Measurements from ENCODE around the gene CHCHD10. TPM values are rescaled to one million over a fixed set of nuclear protein-coding genes. Genes with fewer than 3 reads are reported as not detected.

CHCHD10 gene
- total and polyA plus RNA-seq, 2 donors (not counting 1 experiment from before 2014, with no cell fraction given) = 54.0 to 124 TPM

DNA sequence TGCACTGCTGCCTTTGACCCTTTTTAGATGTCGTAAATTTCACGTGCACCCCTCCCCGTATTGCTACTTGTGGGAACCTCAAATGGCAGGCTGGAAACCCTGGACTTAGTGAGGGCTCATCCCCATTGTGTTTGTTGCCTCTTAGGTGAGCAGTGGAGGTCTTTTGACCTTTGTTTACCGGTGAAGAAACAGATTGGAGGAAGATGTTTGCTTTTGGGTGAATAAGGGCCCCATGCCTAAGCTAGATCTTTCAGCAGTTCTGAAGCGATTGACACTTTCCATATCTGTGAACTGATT, 19.8 kb upstream of the CHCHD10 start:
- DNase-seq (no peak), ATAC-seq (ENCODE audit: low read depth) (no peak)
- Histone ChIP-seq H3K4me1 (ENCODE audit: control insufficient read depth in 2 of 2, insufficient read depth in 2 of 2, low read length in 2 of 2) (peaks cover 48 to 58% of the 10 kb centered on the region in 2 donors), H3K4me2 (replicated peaks; ENCODE audit: low read depth, low read length, poor library complexity, severe bottlenecking) (peak overlapping the region; percentile 80), H3K79me2 (ENCODE audit: control insufficient read depth, insufficient read depth, low read length) (peaks cover 52% of the 10 kb centered on the region), H3K27ac (ENCODE audit: low read length in 2 of 2) (peak overlapping the region; percentile 48 to 98), H3K4me3 (ENCODE audit: control extremely low read depth in 1 of 5, extremely low read depth in 1 of 5, insufficient read depth in 1 of 5, low read depth in 2 of 5, low read length in 4 of 5) (peak overlapping the region; percentile 72 to 95 (median 84)), H3K36me3 (replicated peaks in 1 of 2; ENCODE audit: control extremely low read depth in 1 of 2, control insufficient read depth in 1 of 2, extremely low read depth in 1 of 2, insufficient read depth in 2 of 2, low read length in 1 of 2) (peaks cover 0 to 14% of the 10 kb centered on the region in 2 experiments), H3K9ac (ENCODE audit: low read length) (peak overlapping the region; percentile 95), H2AFZ (ENCODE audit: insufficient read depth, low read depth, low read length, poor library complexity, severe bottlenecking) (peak overlapping the region; percentile 81), H3K27me3 (replicated peaks in 1 of 4; ENCODE audit: control extremely low read depth in 1 of 4, control insufficient read depth in 3 of 4, insufficient read depth in 4 of 4, low read length in 3 of 4) (no peaks in the 10 kb centered on the region), H4K20me1 (ENCODE audit: control insufficient read depth, insufficient read depth, low read length, poor library complexity, severe bottlenecking) (peaks cover 49% of the 10 kb centered on the region), H3K9me3 (ENCODE audit: control extremely low read depth in 1 of 3, control insufficient read depth in 2 of 3, insufficient read depth in 1 of 3, low read length in 2 of 3) (no peaks in the 10 kb centered on the region)
- WGBS (ENCODE audit: insufficient coverage) = 0% methylated on average over 4 of the region's 5 CpGs
- Mint-ChIP-seq H3K4me3 (peak overlapping the region; percentile 95), H3K4me1 (peaks cover 44% of the 10 kb centered on the region), H3K9me3 (ENCODE audit: insufficient read depth) (no peaks in the 10 kb centered on the region), H3K27me3 (no peaks in the 10 kb centered on the region), H3K27ac (peak overlapping the region; percentile 91)
- TF ChIP-seq EZH2 (IDR thresholded peaks at IDR 0.05; ENCODE audit: borderline replicate concordance, insufficient read depth, low read depth, low read length, poor library complexity, severe bottlenecking) = no peak
- TF ChIP-seq, protein P1, sequence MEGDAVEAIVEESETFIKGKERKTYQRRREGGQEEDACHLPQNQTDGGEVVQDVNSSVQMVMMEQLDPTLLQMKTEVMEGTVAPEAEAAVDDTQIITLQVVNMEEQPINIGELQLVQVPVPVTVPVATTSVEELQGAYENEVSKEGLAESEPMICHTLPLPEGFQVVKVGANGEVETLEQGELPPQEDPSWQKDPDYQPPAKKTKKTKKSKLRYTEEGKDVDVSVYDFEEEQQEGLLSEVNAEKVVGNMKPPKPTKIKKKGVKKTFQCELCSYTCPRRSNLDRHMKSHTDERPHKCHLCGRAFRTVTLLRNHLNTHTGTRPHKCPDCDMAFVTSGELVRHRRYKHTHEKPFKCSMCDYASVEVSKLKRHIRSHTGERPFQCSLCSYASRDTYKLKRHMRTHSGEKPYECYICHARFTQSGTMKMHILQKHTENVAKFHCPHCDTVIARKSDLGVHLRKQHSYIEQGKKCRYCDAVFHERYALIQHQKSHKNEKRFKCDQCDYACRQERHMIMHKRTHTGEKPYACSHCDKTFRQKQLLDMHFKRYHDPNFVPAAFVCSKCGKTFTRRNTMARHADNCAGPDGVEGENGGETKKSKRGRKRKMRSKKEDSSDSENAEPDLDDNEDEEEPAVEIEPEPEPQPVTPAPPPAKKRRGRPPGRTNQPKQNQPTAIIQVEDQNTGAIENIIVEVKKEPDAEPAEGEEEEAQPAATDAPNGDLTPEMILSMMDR (IDR thresholded peaks at IDR 0.05) = no peak
- intact Hi-C loops (cut with micrococcal nuclease) = loop anchor here (1.0 to 10.0 kb wide), 8 partner anchors 13 to 227 kb away; partner anchors contain the start of genes CABIN1 and MMP11
- POLR2A ChIA-PET = interaction anchor here (1.0 to 2.9 kb wide), 7 partner anchors 12 to 62 kb away, joined by 3 to 29 read pairs (median 9); partner anchors contain the start of genes DERL3, VPREB3 and ZNF70
- CTCF ChIA-PET = interaction anchor here (1.7 to 3.2 kb wide), 3 partner anchors 17 to 70 kb away, joined by 6 to 20 read pairs (median 6); partner anchors contain the start of gene SLC2A11
